Osteoblast (primary cell): ENCODE measurements around the gene SIGLEC9. TPM values are rescaled to one million over a fixed set of nuclear protein-coding genes. Genes with fewer than 3 reads are reported as not detected.

Experiments
- DNase-seq: peaks from one replicate; pipeline ENCODE4 v3.0.0; 2011; ENCODE audit warnings: low spot score, mixed read lengths; ENCODE audit not compliant: insufficient read length; ENCODE audit errors: missing footprints
- H2AFZ ChIP-seq: 2 replicates; pipeline ENCODE4 v1.6.0; 2011; ENCODE audit warnings: mild to moderate bottlenecking, low read length
- H3K27ac ChIP-seq: 2 replicates; pipeline ENCODE4 v1.5.1; 2011; ENCODE audit warnings: mild to moderate bottlenecking, low read depth, low read length, moderate library complexity
- H3K27me3 ChIP-seq: 2 replicates; pipeline ENCODE4 v1.6.0; 2012; ENCODE audit warnings: mild to moderate bottlenecking, control low read depth, inconsistent platforms, low read length, moderate library complexity; ENCODE audit not compliant: insufficient read depth
- H3K36me3 ChIP-seq: 2 replicates; pipeline ENCODE4 v1.5.1; 2011; ENCODE audit warnings: mild to moderate bottlenecking, low read length, control low read depth, moderate library complexity; ENCODE audit not compliant: insufficient read depth
- H3K4me1 ChIP-seq: 2 replicates; pipeline ENCODE4 v1.5.1; 2011; ENCODE audit warnings: mild to moderate bottlenecking, low read length, control low read depth, moderate library complexity; ENCODE audit not compliant: insufficient read depth
- H3K4me2 ChIP-seq: 2 replicates; pipeline ENCODE4 v1.6.0; 2011; ENCODE audit warnings: mild to moderate bottlenecking, low read length; ENCODE audit not compliant: insufficient read depth
- H3K4me3 ChIP-seq: fragments of 200-600 bp; sonication (generic); 3 replicates; pipeline ENCODE4 v1.5.1; 2012; ENCODE audit warnings: mild to moderate bottlenecking, low read length, inconsistent platforms; ENCODE audit not compliant: insufficient read depth
- H3K79me2 ChIP-seq: 2 replicates; pipeline ENCODE4 v1.6.0; 2012; ENCODE audit warnings: mild to moderate bottlenecking, low read length, control low read depth, inconsistent platforms; ENCODE audit not compliant: insufficient read depth
- H3K9me3 ChIP-seq: 2 replicates; pipeline ENCODE4 v1.5.1; 2011; ENCODE audit warnings: low read depth, low read length, control low read depth
- H4K20me1 ChIP-seq: 2 replicates; pipeline ENCODE4 v1.6.0; 2012; ENCODE audit warnings: mild to moderate bottlenecking, low read length, control low read depth; ENCODE audit not compliant: insufficient read depth
- total RNA-seq: library from RNA; depleted of rRNA; stranded (reverse); fragments of >200 nt; gene quantifications from 2 replicates; pipeline ENCODE4 v1.2.3, GENCODE V29; 2012
- TF ChIP-seq, protein P1 (sequence below): IDR thresholded peaks from 2 replicates; pipeline ENCODE4 v1.5.1; 2011; ENCODE audit warnings: mild to moderate bottlenecking, low read depth, low read length, moderate library complexity; ENCODE audit errors: extremely low read depth

SIGLEC9 gene
- total RNA-seq, 1 donor = not detected

DNA sequence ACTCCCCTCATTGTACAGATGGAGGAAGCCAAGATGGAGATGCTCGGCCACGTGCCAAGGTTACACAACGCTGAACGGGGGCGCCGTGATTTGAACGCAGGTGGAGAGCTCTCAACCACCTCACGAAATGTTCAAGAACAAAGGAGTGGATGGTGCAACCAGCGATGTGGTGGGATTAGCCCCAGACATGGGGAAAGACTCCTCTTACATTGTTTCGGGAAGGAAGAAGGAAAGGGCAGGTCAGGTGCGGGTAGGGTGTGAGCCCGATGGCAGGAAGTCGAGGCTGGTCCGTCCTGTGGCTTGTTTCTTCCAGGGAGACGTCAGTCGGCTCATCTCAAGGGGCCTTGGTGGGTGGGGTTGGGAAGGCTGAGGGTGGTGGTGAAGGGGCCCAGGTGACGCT, 34.9 kb upstream of the SIGLEC9 start:
- Histone ChIP-seq H3K27me3 (no peaks in the 10 kb centered on the region), H3K4me2 (no peak overlapping the region), H3K4me3 (no peak overlapping the region), H3K9me3 (no peaks in the 10 kb centered on the region), H3K36me3 (no peaks in the 10 kb centered on the region), H2AFZ (no peak overlapping the region), H3K27ac (no peak overlapping the region), H3K4me1 (no peaks in the 10 kb centered on the region), H4K20me1 (peaks cover 11% of the 10 kb centered on the region), H3K79me2 (no peaks in the 10 kb centered on the region)
- TF ChIP-seq, protein P1, sequence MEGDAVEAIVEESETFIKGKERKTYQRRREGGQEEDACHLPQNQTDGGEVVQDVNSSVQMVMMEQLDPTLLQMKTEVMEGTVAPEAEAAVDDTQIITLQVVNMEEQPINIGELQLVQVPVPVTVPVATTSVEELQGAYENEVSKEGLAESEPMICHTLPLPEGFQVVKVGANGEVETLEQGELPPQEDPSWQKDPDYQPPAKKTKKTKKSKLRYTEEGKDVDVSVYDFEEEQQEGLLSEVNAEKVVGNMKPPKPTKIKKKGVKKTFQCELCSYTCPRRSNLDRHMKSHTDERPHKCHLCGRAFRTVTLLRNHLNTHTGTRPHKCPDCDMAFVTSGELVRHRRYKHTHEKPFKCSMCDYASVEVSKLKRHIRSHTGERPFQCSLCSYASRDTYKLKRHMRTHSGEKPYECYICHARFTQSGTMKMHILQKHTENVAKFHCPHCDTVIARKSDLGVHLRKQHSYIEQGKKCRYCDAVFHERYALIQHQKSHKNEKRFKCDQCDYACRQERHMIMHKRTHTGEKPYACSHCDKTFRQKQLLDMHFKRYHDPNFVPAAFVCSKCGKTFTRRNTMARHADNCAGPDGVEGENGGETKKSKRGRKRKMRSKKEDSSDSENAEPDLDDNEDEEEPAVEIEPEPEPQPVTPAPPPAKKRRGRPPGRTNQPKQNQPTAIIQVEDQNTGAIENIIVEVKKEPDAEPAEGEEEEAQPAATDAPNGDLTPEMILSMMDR = no peak
- peak; percentile 74 for DNase-seq

DNA sequence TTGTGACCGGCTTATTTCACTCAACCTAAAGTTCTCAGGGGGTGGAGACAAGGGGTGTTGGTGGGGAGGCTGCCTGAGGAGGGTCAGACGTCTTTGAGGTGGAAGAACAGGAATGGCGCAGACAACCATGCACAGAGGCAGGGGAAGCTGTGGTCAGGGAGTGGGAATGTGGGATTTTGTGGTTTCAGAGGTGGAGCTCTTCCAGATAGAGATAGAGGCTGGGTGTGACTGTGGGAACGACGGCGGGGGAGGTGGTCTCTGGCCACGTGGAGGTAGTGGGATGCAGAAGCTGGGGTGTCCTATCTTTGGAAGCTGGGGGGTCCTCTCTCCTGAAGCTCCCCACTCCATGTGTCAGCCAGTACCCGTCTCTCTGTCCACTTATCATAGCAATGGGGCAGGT, 34.2 kb upstream of the SIGLEC9 start:
- peak; percentile 62 for DNase-seq
- no peaks in the 10 kb centered on the region for H3K27me3 ChIP-seq
- peaks cover 11% of the 10 kb centered on the region for H4K20me1 ChIP-seq

DNA sequence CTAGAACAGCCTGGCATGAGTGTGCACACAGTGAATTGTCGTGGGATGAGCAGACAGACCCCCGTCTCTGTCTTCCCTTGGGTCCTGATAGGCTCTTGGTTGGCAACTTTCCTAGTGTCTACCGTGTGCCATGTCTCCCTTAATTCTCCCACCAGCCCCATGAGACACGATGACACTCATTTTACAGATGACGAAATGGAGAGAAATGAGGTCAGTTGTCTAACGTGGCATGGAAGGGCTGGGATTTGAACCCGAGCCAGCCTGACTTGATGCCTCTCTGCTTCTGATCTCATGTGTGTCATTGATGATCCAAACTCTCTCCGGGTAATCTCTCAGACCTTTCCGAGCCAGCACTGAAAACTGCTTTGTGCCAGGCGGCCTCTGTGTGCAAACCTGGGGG, 33.6 kb upstream of the SIGLEC9 start:
- H3K4me1 ChIP-seq = no peaks in the 10 kb centered on the region
- TF ChIP-seq, protein P1 = no peak
- no peaks in the 10 kb centered on the region for H3K27me3 ChIP-seq
- H3K4me3 ChIP-seq = no peak overlapping the region
- H3K79me2 ChIP-seq = no peaks in the 10 kb centered on the region
- H2AFZ ChIP-seq = no peak overlapping the region
- H3K9me3 ChIP-seq = no peaks in the 10 kb centered on the region
- H3K4me2 ChIP-seq = no peak overlapping the region
- H4K20me1 ChIP-seq = peaks cover 14% of the 10 kb centered on the region
- no peaks in the 10 kb centered on the region for H3K36me3 ChIP-seq
- peak; percentile 79 for DNase-seq
- H3K27ac ChIP-seq = no peak overlapping the region

More for the DNA sequence above, 34.2 kb upstream of the SIGLEC9 start:
- TF ChIP-seq, protein P1 = no peak
- H3K27ac ChIP-seq = no peak overlapping the region
- no peaks in the 10 kb centered on the region for H3K4me1 ChIP-seq
- H2AFZ ChIP-seq = no peak overlapping the region
- no peak overlapping the region for H3K4me2 ChIP-seq
- H3K79me2 ChIP-seq = no peaks in the 10 kb centered on the region
- no peaks in the 10 kb centered on the region for H3K36me3 ChIP-seq
- H3K4me3 ChIP-seq = no peak overlapping the region
- no peaks in the 10 kb centered on the region for H3K9me3 ChIP-seq

DNA sequence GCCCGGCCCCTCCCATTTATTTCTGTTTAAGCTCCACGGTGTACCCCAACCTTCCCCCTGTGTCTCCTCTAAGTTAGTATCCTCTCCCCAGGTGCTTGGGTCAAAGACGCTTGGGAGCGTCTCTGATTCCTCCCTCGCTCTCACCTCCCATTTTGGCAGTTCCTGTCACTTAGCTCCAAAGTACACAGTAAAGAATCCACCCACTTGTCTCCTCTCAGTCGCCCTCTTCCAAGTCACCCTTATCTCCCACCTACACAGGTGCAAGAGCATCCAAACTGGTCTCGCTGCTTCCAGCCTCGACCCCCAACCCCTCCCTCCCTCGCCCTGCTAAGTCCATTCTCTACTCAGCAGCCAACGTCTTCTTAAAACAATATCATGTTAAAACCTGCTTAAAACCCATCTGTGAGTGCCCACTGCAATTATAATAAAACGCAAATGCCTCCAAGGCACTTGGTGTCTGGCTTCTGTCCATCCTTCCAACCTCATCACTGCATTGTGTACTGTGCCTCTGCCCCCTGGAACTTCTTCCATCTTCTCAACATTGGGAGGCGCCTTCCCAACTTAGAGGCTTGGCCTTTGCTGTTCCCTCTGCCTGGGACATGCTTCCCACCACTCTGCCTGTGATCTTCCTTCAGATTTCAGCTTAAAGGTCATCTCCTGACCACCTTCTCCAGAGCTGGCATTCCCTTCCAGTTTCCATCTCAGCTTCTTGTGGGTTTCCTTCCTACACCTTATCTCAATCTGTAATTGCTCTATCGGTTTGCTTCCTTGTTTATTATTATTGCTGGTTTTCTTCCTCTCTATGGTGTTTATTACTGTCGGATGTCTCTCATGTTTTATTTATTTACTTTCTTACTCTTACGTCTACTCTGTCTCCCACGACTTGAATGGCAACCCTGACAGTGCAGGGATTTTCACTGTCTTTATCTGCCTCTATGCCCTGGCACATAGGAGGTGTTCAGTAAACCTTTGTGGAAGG, 32.5 kb upstream of the SIGLEC9 start:
- H3K36me3 ChIP-seq = no peaks in the 10 kb centered on the region
- no peaks in the 10 kb centered on the region for H3K4me1 ChIP-seq
- TF ChIP-seq, protein P1 = no peak
- no peaks in the 10 kb centered on the region for H3K27me3 ChIP-seq
- no peak overlapping the region for H2AFZ ChIP-seq
- H3K9me3 ChIP-seq = no peaks in the 10 kb centered on the region
- no peak overlapping the region for H3K4me2 ChIP-seq
- no peak overlapping the region for H3K4me3 ChIP-seq
- H4K20me1 ChIP-seq = peaks cover 21% of the 10 kb centered on the region
- H3K79me2 ChIP-seq = no peaks in the 10 kb centered on the region
- DNase-seq = peak; percentile 75
- H3K27ac ChIP-seq = no peak overlapping the region
